ENCODE measurements around the gene MS4A13. TPM values are rescaled to one million over a fixed set of nuclear protein-coding genes. Genes with fewer than 3 reads are reported as not detected.

Gene MS4A13, protein sequence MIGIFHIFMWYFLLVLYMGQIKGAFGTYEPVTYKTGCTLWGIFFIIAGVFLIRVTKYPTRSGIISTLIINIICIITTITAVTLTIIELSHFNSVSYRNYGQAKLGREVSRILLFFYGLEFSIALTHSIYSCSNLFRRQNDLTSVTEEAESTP
- total RNA-seq (2022; extraction: Qiagen RNA extraction): not detected in 5 replicates

DNA sequence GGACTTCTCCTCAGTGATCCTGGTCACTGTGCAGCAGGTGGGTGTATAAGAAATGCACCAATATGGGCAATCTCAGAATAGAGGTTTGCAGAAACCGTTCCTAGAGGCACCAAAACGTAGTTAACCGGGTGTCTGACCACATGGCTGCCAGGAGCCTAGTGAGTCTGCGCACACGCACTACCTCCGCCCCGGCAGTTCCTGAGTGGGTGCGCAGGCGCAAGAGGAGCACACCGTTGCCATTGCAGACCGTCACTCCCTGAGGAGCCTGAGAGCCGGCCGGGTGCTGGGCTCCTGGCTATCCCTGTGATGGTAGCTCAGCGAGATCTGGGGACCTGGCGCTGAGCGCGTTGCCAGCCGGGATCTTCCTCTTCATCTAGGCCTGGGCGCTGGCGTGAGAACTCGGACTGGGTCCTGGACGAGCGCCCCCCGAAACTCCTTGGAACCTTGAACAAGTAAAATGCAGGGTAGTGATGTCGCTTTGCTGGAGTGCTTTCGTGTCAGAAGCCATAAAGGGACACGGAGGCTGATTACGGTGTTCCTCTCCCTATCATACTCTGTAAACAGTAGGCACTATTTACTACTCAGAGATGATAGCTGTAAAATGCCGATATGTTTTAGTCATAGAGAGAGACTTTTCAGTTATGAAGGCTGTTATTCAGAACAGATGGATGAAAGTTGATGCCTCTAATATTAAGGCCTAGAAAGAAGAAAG is at the start of gene MS4A13:
MS4A13 (plus strand) TSS at position 249 of the 712 bp plus-strand sequence. CDS start 2,692 bp downstream, outside the sequence.

GRCh38 chr11:60492488-60493009 is 22.6 kb upstream of the MS4A13 start, which contains the start of gene MS4A12:
MS4A12 (plus strand) TSS chr11:60492778; CDS start chr11:60497319, 4,541 bp downstream.

Other genes with a start within 250 kb of the MS4A13 start
- not detected in 5 replicates for gene MS4A4A, start 234.7 kb upstream of the MS4A13 start, total RNA-seq (2022; extraction: Qiagen RNA extraction)
- not detected in 5 replicates for gene MS4A6E, start 188.1 kb upstream of the MS4A13 start, total RNA-seq (2022; extraction: Qiagen RNA extraction)
- not detected in 5 replicates for gene MS4A7, start 136.9 kb upstream of the MS4A13 start, total RNA-seq (2022; extraction: Qiagen RNA extraction)
- not detected in 5 replicates for gene MS4A14, start 118.9 kb upstream of the MS4A13 start, total RNA-seq (2022; extraction: Qiagen RNA extraction)
- gene MS4A5, start 85.8 kb upstream of the MS4A13 start, total RNA-seq (2022; extraction: Qiagen RNA extraction): not detected in 5 replicates
- gene MS4A1, start 59.5 kb upstream of the MS4A13 start, total RNA-seq (2022; extraction: Qiagen RNA extraction): not detected in 5 replicates
- not detected in 5 replicates for gene MS4A12, start 22.6 kb upstream of the MS4A13 start, total RNA-seq (2022; extraction: Qiagen RNA extraction)
- gene MS4A8, start 184.2 kb downstream of the MS4A13 start, total RNA-seq (2022; extraction: Qiagen RNA extraction): not detected in 5 replicates
- not detected in 5 replicates for gene MS4A18, start 209.3 kb downstream of the MS4A13 start, total RNA-seq (2022; extraction: Qiagen RNA extraction)
- 0.06 TPM in 1 of 5 replicates, not detected in the others for gene MS4A15, start 241.5 kb downstream of the MS4A13 start, total RNA-seq (2022; extraction: Qiagen RNA extraction)